Measurements from ENCODE around the gene CHPF.

Gene CHPF

DNA sequence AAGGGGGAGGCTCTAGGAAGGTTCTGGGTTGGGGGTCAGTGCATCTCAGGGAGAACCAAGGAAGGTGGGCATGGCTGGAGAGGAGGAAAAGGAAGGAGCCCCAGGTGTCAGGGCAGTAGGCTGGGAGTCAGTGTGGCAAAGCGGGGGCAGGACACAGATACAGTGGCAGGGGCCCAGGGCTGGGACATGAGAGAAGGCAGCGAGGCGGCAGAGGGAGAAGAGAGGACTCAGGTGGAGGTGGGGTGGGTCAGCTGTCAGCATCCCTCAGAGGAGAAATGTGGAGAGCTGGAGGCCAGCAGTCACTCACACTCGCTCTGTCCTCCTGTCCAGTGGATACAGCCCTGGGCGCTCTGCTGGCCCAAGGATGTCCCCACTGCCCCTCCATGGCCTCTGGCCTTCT, 50.5 kb downstream of the CHPF start:
- no peak for DNase-seq

- DNase-seq, result no peak
These were observed 51.0 kb downstream of the CHPF start for GRCh38 chr2:219492575-219492974.

DNA sequence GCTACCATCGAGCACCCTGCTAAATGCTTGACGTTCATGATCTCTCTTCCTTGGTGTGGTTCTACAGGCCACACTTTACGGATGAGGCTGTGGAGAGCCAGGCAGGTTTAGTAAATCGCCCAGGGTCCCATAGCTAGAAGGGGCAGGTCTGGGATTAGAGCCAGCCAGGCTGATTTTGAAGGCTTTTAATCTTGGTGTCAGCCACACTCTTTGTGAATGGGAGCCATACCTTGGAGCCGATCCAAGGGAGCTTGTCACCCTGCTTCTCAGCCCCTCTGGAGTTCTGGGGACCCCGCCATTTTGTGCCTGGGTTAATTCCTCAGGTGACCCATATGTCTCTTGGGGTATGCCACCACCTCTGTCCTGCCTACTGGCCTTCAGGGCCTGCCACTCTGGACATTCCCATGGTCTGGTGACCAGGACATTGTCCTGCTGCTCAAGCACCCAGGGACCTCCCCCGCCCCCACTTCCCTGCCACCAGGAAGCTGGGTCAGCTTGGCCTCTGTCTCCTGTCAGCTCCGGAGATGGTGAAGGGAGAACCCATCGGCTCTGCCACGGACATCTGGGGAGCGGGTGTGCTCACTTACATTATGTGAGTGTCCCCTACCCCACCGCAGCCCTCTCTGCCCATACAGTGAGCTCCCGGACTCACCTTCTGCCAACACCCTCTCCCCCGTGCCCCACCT, 52.2 kb downstream of the CHPF start:
- DNase-seq, result no peak

GRCh38 chr2:219490600-219491130, 52.9 kb downstream of the CHPF start:
- no peak for DNase-seq

GRCh38 chr2:219490186-219490585, 53.4 kb downstream of the CHPF start:
- DNase-seq, result no peak

DNA sequence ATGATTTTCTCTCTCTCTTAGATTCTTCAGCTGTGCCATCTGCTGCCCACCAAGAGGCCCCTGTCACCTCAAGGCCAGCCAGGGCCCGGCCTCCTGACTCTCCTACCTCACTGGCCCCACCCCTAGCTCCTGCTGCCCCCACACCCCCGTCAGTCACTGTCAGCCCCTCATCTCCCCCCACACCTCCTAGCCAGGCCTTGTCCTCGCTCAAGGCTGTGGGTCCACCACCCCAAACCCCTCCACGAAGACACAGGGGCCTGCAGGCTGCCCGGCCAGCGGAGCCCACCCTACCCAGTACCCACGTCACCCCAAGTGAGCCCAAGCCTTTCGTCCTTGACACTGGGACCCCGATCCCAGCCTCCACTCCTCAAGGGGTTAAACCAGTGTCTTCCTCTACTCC, 54.3 kb downstream of the CHPF start:
- DNase-seq, result no peak

Data from NCI-H2081 treated with DMSO at 0.1 percent for 48 hours (cell line).